Measurements from ENCODE around the gene BGN. TPM values are rescaled to one million over a fixed set of nuclear protein-coding genes. Genes with fewer than 3 reads are reported as not detected.

The BGN gene
- total and polyA plus RNA-seq, 10 of the 15 experiments (the other 5 are each of a cell fraction or from before 2014, with no cell fraction given), result 0.06 to 0.18 (median 0.12) TPM; not detected in 7

DNA sequence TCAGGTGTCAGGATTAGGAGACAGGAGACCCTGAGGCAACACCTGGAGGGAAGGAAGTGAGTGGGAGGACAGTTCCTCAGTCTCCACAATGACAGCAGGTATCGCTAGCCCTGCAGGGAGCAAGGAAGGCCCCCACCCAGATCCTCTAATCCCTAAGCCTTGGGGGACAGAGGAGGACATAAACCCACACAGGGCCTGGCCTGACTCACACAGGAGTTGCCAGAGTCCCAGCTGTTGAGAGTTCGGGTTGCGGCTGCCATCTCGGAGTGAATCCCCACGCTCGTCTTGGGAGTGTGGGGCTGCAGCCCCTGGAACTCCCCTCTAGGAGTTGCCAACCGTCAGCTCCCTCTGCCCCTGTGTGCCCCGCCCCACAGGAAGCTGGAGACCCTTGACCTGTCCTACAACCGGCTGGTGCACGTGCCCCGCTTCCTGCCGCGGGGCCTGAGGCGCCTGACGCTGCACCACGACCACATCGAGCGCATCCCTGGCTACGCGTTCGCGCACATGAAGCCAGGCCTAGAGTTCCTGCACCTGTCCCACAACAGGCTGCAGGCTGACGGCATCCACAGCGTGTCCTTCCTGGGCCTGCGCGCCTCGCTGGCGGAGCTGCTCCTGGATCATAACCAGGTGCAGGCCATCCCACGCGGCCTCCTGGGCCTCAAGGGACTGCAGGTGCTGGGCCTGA is 9.2 kb upstream of the BGN start:
- no peak overlapping the region for H2AFZ ChIP-seq (ENCODE audit: control insufficient read depth, low read depth, low read length)
- no TSS peak for BruUV-seq (replicated peaks)
- no peak overlapping the region for H3K4me2 ChIP-seq (ENCODE audit: control insufficient read depth, insufficient read depth)
- no peaks in the 10 kb centered on the region for H4K20me1 ChIP-seq (ENCODE audit: control insufficient read depth, insufficient read depth)
- no peaks in the 10 kb centered on the region for H3K79me2 ChIP-seq (ENCODE audit: control insufficient read depth, insufficient read depth, low read length)
- POLR2A ChIA-PET, result no interaction called here
- RAD21 ChIA-PET (ENCODE audit: unreplicated experiment), result no interaction called here
- SMC1A ChIA-PET (ENCODE audit: uncharacterized antibody, unreplicated experiment), result no interaction called here
- CTCF ChIA-PET, result no interaction called here
- H3K9me3 ChIP-seq (replicated peaks; ENCODE audit: control insufficient read depth, insufficient read depth, low read length), result no peaks in the 10 kb centered on the region
- H3K36me3 ChIP-seq (ENCODE audit: control insufficient read depth in 2 of 2, insufficient read depth in 2 of 2, low read length in 1 of 2), result no peaks in the 10 kb centered on the region
- 47% methylated on average over 30 of the region's 30 CpGs for WGBS (ENCODE audit: insufficient coverage, insufficient replicate concordance, low lambda C conversion rate, missing lambda C conversion rate)
- DNase-seq (ENCODE audit: low read depth, low spot score) (no peak), FAIRE-seq (no peak), ATAC-seq (no peak)
- H3K4me3 ChIP-seq, result no peak overlapping the region
- no peaks in the 10 kb centered on the region for H3K27me3 ChIP-seq (replicated peaks in 1 of 2; ENCODE audit: control insufficient read depth in 2 of 2, insufficient read depth in 2 of 2, low read length in 1 of 2)
- in situ Hi-C loops (cut with MboI) (no loop called here), intact Hi-C loops (cut with micrococcal nuclease; ENCODE audit: unreplicated experiment) (no loop called here)
- no peak overlapping the region for H3K27ac ChIP-seq (ENCODE audit: control insufficient read depth, insufficient read depth)
- H3K9ac ChIP-seq (ENCODE audit: control insufficient read depth, insufficient read depth, low read length), result no peak overlapping the region
- no peaks in the 10 kb centered on the region for H3K4me1 ChIP-seq (ENCODE audit: control insufficient read depth, insufficient read depth, low read length)
- no peak for TF ChIP-seq RELA (IDR thresholded peaks at IDR 0.05; ENCODE audit: borderline replicate concordance, partially characterized antibody)
- TF ChIP-seq, protein P1, sequence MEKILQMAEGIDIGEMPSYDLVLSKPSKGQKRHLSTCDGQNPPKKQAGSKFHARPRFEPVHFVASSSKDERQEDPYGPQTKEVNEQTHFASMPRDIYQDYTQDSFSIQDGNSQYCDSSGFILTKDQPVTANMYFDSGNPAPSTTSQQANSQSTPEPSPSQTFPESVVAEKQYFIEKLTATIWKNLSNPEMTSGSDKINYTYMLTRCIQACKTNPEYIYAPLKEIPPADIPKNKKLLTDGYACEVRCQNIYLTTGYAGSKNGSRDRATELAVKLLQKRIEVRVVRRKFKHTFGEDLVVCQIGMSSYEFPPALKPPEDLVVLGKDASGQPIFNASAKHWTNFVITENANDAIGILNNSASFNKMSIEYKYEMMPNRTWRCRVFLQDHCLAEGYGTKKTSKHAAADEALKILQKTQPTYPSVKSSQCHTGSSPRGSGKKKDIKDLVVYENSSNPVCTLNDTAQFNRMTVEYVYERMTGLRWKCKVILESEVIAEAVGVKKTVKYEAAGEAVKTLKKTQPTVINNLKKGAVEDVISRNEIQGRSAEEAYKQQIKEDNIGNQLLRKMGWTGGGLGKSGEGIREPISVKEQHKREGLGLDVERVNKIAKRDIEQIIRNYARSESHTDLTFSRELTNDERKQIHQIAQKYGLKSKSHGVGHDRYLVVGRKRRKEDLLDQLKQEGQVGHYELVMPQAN (conservative IDR thresholded peaks at IDR 0.05), result no peak
- TF ChIP-seq SMC3 (IDR thresholded peaks at IDR 0.05; ENCODE audit: borderline replicate concordance, low read length), result no peak
- TF ChIP-seq, protein P2, sequence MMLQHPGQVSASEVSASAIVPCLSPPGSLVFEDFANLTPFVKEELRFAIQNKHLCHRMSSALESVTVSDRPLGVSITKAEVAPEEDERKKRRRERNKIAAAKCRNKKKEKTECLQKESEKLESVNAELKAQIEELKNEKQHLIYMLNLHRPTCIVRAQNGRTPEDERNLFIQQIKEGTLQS (IDR thresholded peaks at IDR 0.05; ENCODE audit: borderline replicate concordance, extremely low read depth, low read depth, low read length), result no peak
- TF ChIP-seq ETV6 (conservative IDR thresholded peaks at IDR 0.05 in 1 of 2, IDR thresholded peaks at IDR 0.05 in 1 of 2; ENCODE audit: borderline replicate concordance in 1 of 2, low read depth in 1 of 2), result no peak
- TF ChIP-seq, protein P3, sequence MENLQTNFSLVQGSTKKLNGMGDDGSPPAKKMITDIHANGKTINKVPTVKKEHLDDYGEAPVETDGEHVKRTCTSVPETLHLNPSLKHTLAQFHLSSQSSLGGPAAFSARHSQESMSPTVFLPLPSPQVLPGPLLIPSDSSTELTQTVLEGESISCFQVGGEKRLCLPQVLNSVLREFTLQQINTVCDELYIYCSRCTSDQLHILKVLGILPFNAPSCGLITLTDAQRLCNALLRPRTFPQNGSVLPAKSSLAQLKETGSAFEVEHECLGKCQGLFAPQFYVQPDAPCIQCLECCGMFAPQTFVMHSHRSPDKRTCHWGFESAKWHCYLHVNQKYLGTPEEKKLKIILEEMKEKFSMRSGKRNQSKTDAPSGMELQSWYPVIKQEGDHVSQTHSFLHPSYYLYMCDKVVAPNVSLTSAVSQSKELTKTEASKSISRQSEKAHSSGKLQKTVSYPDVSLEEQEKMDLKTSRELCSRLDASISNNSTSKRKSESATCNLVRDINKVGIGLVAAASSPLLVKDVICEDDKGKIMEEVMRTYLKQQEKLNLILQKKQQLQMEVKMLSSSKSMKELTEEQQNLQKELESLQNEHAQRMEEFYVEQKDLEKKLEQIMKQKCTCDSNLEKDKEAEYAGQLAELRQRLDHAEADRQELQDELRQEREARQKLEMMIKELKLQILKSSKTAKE (IDR thresholded peaks at IDR 0.05; ENCODE audit: low read depth, poor library complexity, severe bottlenecking), result no peak
- no peak for TF ChIP-seq KDM1A (IDR thresholded peaks at IDR 0.05; ENCODE audit: borderline replicate concordance)
- TF ChIP-seq POU2F2 (IDR thresholded peaks at IDR 0.05; ENCODE audit: borderline replicate concordance, low read depth, low read length), result no peak
- TF ChIP-seq LARP7 (IDR thresholded peaks at IDR 0.05), result no peak
- TF ChIP-seq ZNF274 (IDR thresholded peaks at IDR 0.05; ENCODE audit: insufficient read depth, insufficient read length), result no peak
- TF ChIP-seq KAT2A (conservative IDR thresholded peaks at IDR 0.05; ENCODE audit: control insufficient read depth, low read depth, low read length), result no peak
- no peak for TF ChIP-seq SPI1 (IDR thresholded peaks at IDR 0.05; ENCODE audit: borderline replicate concordance, insufficient read depth, low read depth, low read length)
- TF ChIP-seq, protein P4, sequence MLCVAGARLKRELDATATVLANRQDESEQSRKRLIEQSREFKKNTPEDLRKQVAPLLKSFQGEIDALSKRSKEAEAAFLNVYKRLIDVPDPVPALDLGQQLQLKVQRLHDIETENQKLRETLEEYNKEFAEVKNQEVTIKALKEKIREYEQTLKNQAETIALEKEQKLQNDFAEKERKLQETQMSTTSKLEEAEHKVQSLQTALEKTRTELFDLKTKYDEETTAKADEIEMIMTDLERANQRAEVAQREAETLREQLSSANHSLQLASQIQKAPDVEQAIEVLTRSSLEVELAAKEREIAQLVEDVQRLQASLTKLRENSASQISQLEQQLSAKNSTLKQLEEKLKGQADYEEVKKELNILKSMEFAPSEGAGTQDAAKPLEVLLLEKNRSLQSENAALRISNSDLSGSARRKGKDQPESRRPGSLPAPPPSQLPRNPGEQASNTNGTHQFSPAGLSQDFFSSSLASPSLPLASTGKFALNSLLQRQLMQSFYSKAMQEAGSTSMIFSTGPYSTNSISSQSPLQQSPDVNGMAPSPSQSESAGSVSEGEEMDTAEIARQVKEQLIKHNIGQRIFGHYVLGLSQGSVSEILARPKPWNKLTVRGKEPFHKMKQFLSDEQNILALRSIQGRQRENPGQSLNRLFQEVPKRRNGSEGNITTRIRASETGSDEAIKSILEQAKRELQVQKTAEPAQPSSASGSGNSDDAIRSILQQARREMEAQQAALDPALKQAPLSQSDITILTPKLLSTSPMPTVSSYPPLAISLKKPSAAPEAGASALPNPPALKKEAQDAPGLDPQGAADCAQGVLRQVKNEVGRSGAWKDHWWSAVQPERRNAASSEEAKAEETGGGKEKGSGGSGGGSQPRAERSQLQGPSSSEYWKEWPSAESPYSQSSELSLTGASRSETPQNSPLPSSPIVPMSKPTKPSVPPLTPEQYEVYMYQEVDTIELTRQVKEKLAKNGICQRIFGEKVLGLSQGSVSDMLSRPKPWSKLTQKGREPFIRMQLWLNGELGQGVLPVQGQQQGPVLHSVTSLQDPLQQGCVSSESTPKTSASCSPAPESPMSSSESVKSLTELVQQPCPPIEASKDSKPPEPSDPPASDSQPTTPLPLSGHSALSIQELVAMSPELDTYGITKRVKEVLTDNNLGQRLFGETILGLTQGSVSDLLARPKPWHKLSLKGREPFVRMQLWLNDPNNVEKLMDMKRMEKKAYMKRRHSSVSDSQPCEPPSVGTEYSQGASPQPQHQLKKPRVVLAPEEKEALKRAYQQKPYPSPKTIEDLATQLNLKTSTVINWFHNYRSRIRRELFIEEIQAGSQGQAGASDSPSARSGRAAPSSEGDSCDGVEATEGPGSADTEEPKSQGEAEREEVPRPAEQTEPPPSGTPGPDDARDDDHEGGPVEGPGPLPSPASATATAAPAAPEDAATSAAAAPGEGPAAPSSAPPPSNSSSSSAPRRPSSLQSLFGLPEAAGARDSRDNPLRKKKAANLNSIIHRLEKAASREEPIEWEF (IDR thresholded peaks at IDR 0.05; ENCODE audit: insufficient replicate concordance, low read depth, low read length), result no peak

Data from GM12878 (cell line).